Activated CD4-positive, alpha-beta T cell treated with anti-CD3 and anti-CD28 coated beads for 48 hours (primary cell): ENCODE measurements around the gene MEGF6.
A peak's percentile ranks its signal among the peaks of the same experiment; 100 is the strongest.

Source experiments
- DNase-seq: peaks from one replicate; pipeline ENCODE4 v3.0.0-alpha.2; 2020

MEGF6 gene

GRCh38 chr1:3606779-3607702 is 4.3 kb downstream of the MEGF6 start:
- no peak for DNase-seq

- no peak for DNase-seq
These were observed 6.1 kb downstream of the MEGF6 start for GRCh38 chr1:3604997-3605823.

GRCh38 chr1:3604468-3604974 is 6.8 kb downstream of the MEGF6 start:
- no peak for DNase-seq

GRCh38 chr1:3603571-3604467 is 7.5 kb downstream of the MEGF6 start:
- DNase-seq = no peak

GRCh38 chr1:3603156-3603555 is 8.2 kb downstream of the MEGF6 start:
- no peak for DNase-seq

- no peak for DNase-seq
These were observed 8.9 kb downstream of the MEGF6 start for GRCh38 chr1:3602375-3602774.

GRCh38 chr1:3601743-3602142 is 9.6 kb downstream of the MEGF6 start:
- no peak for DNase-seq

- no peak for DNase-seq
These were observed 11.0 kb downstream of the MEGF6 start for GRCh38 chr1:3600354-3600753.

- no peak for DNase-seq
These were observed 11.5 kb downstream of the MEGF6 start for GRCh38 chr1:3599816-3600215.

- no peak for DNase-seq
These were observed 12.0 kb downstream of the MEGF6 start for GRCh38 chr1:3599286-3599811.

- DNase-seq = no peak
These were observed 12.6 kb downstream of the MEGF6 start for GRCh38 chr1:3598522-3599285.

- no peak for DNase-seq
These were observed 13.2 kb downstream of the MEGF6 start for GRCh38 chr1:3598051-3598491.

GRCh38 chr1:3597599-3597964 is 13.7 kb downstream of the MEGF6 start:
- peak; percentile 19 for DNase-seq

- no peak for DNase-seq
These were observed 14.4 kb downstream of the MEGF6 start for GRCh38 chr1:3596663-3597598.

GRCh38 chr1:3595949-3596348 is 15.4 kb downstream of the MEGF6 start:
- DNase-seq = no peak

GRCh38 chr1:3594706-3595377 is 16.5 kb downstream of the MEGF6 start:
- DNase-seq = no peak

GRCh38 chr1:3593745-3594144 is 17.6 kb downstream of the MEGF6 start:
- DNase-seq = no peak

GRCh38 chr1:3593334-3593733 is 18.0 kb downstream of the MEGF6 start:
- no peak for DNase-seq

- no peak for DNase-seq
These were observed 20.1 kb downstream of the MEGF6 start for GRCh38 chr1:3590951-3591865.
